Measurements from ENCODE around the gene ZMAT3.

Gene ZMAT3

GRCh38 chr3:179020112-179020511 is 51.5 kb downstream of the ZMAT3 start:
- no peak for DNase-seq

GRCh38 chr3:179018808-179019207 is 52.8 kb downstream of the ZMAT3 start:
- no peak for DNase-seq

GRCh38 chr3:179016979-179017670 is 54.5 kb downstream of the ZMAT3 start:
- DNase-seq, result no peak

GRCh38 chr3:179015551-179016020 is 56.0 kb downstream of the ZMAT3 start:
- DNase-seq, result peak; percentile 71

- DNase-seq, result no peak
These were observed 65.9 kb downstream of the ZMAT3 start for GRCh38 chr3:179005706-179006105.

GRCh38 chr3:179005213-179005612 is 66.4 kb downstream of the ZMAT3 start:
- DNase-seq, result no peak

- no peak for DNase-seq
These were observed 71.0 kb downstream of the ZMAT3 start for GRCh38 chr3:179000659-179001058.

- no peak for DNase-seq
These were observed 71.5 kb downstream of the ZMAT3 start for GRCh38 chr3:179000144-179000543.

- DNase-seq, result no peak
These were observed 75.2 kb downstream of the ZMAT3 start for GRCh38 chr3:178996399-178996798.

- no peak for DNase-seq
These were observed 81.3 kb downstream of the ZMAT3 start for GRCh38 chr3:178990293-178990692.

- DNase-seq, result no peak
These were observed 81.8 kb downstream of the ZMAT3 start for GRCh38 chr3:178989821-178990220.

- no peak for DNase-seq
These were observed 83.9 kb downstream of the ZMAT3 start for GRCh38 chr3:178987745-178988144.

GRCh38 chr3:178986456-178986855 is 85.2 kb downstream of the ZMAT3 start:
- DNase-seq, result no peak

GRCh38 chr3:178982137-178982536 is 89.5 kb downstream of the ZMAT3 start:
- no peak for DNase-seq

GRCh38 chr3:178975320-178975719 is 96.3 kb downstream of the ZMAT3 start:
- DNase-seq, result no peak

GRCh38 chr3:178971614-178972013 is 100.0 kb downstream of the ZMAT3 start:
- no peak for DNase-seq

GRCh38 chr3:178969004-178969700 is 102.5 kb downstream of the ZMAT3 start:
- DNase-seq, result no peak
